ENCODE results near the gene ACAD11.

GRCh38 chr3:132638706-132639105 is 20.9 kb downstream of the ACAD11 start:
- TF ChIP-seq EZH2phosphoT487 (IDR thresholded peaks at IDR 0.05; ENCODE audit: insufficient read depth, low read depth): no peak
- no peak for TF ChIP-seq EZH2 (IDR thresholded peaks at IDR 0.05; ENCODE audit: insufficient read depth, poor library complexity, severe bottlenecking)
